ENCODE data around the gene EPN1.

DNA sequence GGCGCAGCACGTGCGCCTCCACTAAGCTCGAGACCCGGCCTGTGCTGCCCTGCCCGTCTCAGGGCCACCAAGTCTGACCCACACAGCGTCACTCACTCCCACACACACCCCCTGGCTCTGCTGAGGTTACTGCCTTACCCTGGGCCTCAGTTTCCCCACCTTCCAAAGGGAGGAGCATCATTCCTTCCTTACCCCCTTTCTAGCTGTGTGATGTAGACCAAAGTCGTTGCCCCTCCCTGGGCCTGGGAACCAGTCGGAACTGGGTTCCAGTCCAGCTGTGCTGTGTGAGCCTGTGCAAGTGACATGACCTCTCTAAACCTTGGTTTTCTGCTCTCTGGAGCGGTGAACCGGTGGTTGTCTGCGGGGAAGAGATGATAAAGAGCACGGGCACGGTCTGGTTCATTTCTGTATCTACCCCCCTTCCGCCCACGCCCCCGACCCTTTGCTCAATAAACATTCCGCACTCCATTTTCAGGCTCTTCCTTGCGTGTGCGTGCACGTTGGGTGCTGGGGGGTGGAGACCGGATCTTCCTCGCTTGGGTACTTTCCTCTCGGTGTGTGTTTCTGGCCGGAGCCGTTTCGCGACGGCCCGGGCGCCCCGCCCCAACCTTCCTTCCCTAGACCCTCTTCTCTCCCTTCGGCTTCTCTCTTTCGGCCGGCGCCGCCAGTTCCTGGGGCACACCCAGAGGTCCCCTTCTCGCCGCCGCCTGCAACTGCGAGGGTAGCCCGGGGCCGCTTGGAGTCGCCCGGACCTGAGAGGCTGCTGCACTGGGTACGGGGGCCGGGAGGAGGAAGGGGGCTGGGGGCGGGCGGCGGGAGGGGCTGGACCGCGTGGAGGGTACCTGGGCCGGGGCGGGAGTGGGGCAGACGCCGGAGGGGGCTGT is 31.8 kb upstream of the EPN1 start, which contains the start of gene ZNF581:
- TF ChIP-seq, protein P1, sequence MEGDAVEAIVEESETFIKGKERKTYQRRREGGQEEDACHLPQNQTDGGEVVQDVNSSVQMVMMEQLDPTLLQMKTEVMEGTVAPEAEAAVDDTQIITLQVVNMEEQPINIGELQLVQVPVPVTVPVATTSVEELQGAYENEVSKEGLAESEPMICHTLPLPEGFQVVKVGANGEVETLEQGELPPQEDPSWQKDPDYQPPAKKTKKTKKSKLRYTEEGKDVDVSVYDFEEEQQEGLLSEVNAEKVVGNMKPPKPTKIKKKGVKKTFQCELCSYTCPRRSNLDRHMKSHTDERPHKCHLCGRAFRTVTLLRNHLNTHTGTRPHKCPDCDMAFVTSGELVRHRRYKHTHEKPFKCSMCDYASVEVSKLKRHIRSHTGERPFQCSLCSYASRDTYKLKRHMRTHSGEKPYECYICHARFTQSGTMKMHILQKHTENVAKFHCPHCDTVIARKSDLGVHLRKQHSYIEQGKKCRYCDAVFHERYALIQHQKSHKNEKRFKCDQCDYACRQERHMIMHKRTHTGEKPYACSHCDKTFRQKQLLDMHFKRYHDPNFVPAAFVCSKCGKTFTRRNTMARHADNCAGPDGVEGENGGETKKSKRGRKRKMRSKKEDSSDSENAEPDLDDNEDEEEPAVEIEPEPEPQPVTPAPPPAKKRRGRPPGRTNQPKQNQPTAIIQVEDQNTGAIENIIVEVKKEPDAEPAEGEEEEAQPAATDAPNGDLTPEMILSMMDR (IDR thresholded peaks at IDR 0.05; ENCODE audit: low read depth, low read length, poor library complexity, severe bottlenecking): no peak
- no peak for TF ChIP-seq EZH2phosphoT487 (IDR thresholded peaks at IDR 0.05; ENCODE audit: borderline replicate concordance, low read length)

All from DOHH2 (cell line).